Anterior cingulate cortex (tissue), 58 donors: ENCODE measurements around the gene EFHB.
A peak's percentile ranks its signal among the peaks of the same experiment; 100 is the strongest.
"Not testable (repeated sequence)": the region's sequence is repeated elsewhere in the genome, so short reads cannot be mapped to it uniquely, and the experiment has no call there.

Experiments used
- DNase-seq, 58 donors: peaks; one replicate each; lab custom pipeline; 2025; lab: John Stamatoyannopoulos, UW

Gene EFHB

GRCh38 chr3:19934098-19934566 lies at the start of gene EFHB:
EFHB (minus strand) TSS chr3:19934217; CDS start chr3:19934018, 199 bp downstream.
- no peak for DNase-seq

- no peak for DNase-seq
Measured at GRCh38 chr3:19972054-19972453, 38.0 kb upstream of the EFHB start.

GRCh38 chr3:19970327-19970726 lies 36.3 kb upstream of the EFHB start:
- DNase-seq: no peak

DNA sequence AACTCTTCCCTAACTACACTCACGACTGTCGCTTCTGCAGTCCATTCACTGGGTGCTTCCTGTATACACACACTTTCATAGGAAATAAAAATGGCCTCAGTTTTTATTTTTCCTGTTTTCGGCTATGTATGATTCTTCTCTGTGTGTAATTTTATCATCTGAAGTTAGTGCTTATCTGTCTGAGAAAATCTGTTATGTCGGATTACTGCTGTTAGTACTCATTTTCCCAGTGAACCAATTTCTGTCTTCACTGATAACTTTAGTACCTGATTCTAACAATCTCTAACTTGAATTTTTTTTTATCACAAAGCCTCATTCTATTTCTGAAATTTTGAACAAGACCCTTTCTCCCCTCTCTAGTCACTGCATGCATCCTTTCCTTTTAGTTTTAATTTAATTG lies 33.8 kb upstream of the EFHB start:
- DNase-seq: no peak

DNA sequence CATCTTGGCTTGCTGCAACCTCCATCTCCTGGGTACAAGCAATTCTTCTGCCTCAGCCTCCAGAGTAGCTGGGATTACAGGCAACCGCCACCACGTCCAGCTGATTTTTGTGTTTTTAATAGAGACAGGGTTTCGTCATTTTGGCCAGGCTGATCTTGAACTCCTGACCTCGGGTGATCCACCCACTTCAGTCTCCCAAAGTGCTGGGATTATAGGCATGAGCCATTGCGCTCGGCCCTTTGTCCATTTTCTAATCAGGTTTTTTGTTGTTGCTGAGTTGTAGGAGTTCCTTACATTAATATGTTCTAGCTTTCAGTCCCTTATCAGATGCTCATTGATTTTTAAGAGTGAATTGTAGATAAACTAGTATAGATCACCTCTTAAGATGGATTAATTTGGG lies 33.2 kb upstream of the EFHB start:
- no peak for DNase-seq

- no peak for DNase-seq
Measured at GRCh38 chr3:19961960-19962359, 27.9 kb upstream of the EFHB start.

DNA sequence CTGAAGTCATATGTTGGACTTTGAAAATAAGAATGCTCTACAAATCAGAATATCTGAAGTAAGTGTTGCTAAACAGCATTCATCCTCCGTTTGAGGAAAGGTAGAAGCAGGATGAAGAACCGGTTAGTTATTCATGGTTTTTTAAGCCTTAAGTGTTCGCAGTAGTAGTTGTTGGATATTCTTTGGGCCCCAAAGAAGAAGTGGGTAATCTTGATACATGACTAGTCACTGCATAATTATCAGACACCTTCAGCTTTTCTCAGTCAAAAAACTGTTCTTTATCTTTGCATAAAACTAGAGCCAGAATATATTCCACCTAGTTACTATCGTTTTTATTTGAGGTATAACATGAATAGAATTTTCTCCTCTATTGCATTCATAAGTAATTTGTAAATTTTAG lies 26.7 kb upstream of the EFHB start:
- no peak for DNase-seq

GRCh38 chr3:19959505-19959904 lies 25.5 kb upstream of the EFHB start:
- DNase-seq: no peak

DNA sequence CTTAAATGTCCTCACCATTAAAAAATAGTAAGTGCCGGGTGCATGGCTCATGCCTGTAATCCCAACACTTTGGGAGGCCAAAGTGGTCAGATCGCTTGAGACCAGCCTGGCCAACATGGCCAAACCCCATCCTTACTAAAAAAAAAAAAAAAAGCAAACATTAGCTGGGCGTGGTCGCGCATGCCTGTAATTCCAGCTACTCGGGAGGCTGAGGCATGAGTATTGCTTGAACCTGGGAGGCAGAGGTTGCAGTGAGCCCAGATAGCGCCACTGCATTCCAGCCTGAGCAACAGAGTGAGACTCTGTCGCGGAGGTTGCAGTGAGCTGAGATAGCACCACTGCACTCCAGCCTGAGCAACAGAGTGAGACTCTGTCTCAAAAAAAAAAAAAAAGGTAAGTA lies 23.3 kb upstream of the EFHB start:
- DNase-seq: not testable (repeated sequence)

DNA sequence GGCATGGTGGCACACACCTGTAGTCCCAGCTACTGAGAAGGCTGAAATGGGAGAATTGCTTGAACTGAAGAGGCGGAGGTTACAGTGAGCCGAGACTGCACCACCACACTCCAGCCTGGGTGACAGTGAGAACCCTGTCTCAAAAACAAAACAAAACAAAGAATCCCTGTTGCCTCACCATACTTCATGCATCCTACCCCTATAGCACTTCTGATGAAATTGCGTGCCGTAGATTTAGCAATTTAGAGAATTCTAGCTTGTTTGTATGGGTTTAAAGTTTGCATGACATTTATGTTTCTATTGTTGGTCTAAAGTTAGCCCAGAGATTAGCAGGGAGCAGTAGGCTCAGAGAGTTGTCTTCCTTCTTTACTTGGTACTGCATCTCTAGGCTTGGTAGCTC lies 20.7 kb upstream of the EFHB start:
- DNase-seq: no peak

GRCh38 chr3:19950316-19950715 lies 16.3 kb upstream of the EFHB start:
- DNase-seq: no peak

- no peak for DNase-seq
Measured at GRCh38 chr3:19948226-19948591, 14.2 kb upstream of the EFHB start.

DNA sequence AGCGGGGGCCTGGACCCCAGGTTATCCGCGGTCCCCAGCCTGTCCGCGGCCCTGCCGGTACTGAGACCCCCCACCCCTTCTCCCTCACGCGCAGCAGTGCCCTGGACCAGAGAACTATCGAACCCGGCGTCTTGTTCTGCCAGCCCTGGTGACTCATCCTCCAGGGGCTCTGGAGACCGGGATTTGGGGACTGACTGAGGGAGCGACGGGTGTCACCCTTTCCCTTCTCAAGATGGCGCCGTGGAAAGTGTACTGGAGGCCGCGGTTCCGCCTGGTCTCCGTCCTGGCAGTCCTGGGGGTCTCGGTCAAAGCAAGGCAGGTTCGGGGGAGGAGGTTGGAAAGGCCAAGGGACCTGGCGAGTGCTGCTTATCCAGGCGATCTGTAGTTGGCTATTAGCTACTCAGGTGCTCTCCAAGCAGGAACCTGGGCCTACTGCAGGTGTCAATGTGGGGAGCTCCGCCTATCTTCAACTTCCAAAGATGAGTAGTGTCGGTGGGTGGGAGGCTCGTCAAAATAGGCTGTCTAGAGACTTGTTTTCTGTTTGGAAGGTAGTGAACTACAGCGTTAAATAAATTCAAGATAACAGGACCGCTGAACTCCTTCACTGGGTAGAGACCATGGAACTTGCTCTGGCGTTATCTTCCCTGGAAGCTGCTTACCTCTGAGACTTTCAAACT lies 13.7 kb upstream of the EFHB start:
- peak in 49 of 58 donors; percentile 3 to 75 (median 49) for DNase-seq

GRCh38 chr3:19946832-19947548 lies 13.0 kb upstream of the EFHB start, which contains the start of gene RAB5A:
RAB5A (plus strand) TSS chr3:19947097; CDS start chr3:19950899, 3,802 bp downstream.
- DNase-seq: peak; percentile 76 to 98 (median 94)

DNA sequence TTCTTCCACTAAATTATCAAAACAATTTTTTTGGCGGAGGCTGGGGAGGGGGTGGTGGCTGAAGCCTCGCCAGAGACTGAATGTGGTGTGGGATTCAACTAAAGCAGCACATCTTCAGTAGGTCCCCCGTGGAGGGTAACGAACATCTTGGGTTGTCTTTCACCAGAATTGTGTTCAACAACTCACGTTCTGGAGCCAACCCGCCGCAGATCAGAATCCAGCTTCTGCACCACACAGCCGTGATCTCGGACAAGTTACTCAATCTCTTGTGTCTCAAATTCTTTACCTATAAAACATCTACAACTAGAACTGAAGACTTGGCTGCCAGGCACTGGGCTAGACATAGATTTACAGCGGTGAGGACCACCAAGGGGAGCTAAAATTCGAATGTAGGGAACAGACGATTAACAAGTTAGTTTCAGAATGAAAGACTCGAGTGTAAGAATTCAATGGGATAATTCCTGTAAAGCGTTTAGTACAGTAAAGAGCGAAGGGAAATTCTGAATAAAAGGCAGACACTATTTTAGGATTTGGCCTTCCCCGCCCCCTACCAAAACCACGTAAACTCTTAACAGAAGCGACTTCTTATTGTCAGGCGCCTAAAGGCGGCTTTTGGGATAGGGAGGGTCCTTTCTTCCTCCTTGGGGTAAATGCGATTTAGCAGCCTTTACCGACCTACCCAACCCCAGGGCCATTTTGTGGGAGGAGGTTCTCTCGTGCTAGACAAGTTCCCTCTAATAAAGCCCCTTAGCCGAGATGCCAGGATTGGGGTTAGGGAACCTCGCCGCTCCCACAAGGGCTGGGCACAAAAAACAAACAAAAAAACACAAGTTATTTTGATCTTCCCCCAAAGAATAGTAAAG lies 12.2 kb upstream of the EFHB start:
- peak in 12 of 58 donors; percentile 2 to 75 (median 20) for DNase-seq

- DNase-seq: no peak
Measured at GRCh38 chr3:19945534-19945933, 11.5 kb upstream of the EFHB start.

GRCh38 chr3:19940643-19941042 lies 6.6 kb upstream of the EFHB start:
- no peak for DNase-seq

DNA sequence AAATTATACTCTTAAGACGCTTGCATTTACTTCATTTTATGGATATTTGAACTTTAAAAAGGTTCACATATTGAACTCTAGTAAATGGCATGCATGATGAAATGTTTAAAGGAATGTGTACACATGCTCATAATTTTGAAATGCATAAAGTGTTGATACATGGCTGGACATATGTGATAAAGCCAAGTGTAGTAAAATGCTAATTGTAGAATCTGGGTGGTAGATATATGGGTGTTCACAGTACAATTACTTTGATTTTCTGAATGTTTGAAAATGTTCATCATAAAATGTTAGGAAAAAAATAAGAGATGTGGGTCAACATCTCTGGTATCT lies 4.2 kb upstream of the EFHB start:
- no peak for DNase-seq

DNA sequence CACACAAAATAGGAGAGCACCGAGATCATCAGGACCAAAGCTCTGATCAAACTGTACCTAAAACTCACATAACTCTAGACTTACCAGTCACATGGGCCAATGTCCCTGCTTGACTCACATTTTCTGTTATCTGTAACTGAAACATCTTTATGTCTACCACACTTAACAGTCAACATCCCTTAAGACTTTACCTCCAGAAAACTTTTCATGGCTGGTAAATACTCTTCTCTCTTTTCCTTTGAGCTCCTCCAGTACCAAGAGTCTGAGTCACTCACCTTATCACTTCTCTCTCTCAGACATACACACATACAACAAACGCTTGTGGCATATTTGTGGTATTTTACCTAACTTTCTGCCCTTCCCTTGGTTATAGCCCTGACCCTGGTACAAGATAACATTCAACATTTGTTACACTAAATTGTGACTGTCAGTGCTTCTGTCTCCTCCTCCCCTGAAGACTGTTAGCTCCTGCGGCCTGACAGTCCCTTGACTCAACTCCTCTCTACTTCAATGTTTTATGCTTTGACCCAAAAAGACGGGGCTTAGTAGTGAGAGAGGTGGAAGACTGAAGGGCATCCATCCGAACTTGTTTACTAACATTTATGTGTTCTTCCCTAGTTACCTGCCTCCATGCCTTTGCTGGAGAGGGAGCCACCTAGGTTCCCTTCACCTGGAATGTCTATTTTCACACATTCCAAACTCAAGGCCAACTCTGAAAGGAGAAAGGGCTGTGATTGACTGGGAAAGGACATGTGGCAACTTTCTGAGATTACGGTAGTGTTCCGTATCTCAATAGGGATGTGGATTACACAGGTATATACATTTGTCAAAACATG lies 3.7 kb upstream of the EFHB start:
- DNase-seq: no peak

GRCh38 chr3:19932422-19932821 lies 1.6 kb downstream of the EFHB start:
- DNase-seq: no peak
